ENCODE data around the gene TMIGD1. TPM values are rescaled to one million over a fixed set of nuclear protein-coding genes. Genes with fewer than 3 reads are reported as not detected.

TMIGD1 gene
- total and polyA plus RNA-seq, 2 donors (not counting 1 experiment from before 2014, with no cell fraction given) = not detected

GRCh38 chr17:30360086-30360808, 26.4 kb upstream of the TMIGD1 start:
- Histone ChIP-seq H3K27ac (ENCODE audit: low read length in 2 of 2) (no peak overlapping the region), H3K79me2 (ENCODE audit: control insufficient read depth, insufficient read depth, low read length) (no peaks in the 10 kb centered on the region), H3K9ac (ENCODE audit: low read length) (no peak overlapping the region), H3K36me3 (replicated peaks in 1 of 2; ENCODE audit: control extremely low read depth in 1 of 2, control insufficient read depth in 1 of 2, extremely low read depth in 1 of 2, insufficient read depth in 2 of 2, low read length in 1 of 2) (no peaks in the 10 kb centered on the region), H3K4me3 (ENCODE audit: control extremely low read depth in 1 of 5, extremely low read depth in 1 of 5, insufficient read depth in 1 of 5, low read depth in 2 of 5, low read length in 4 of 5) (no peak overlapping the region), H3K4me1 (ENCODE audit: control insufficient read depth in 2 of 2, insufficient read depth in 2 of 2, low read length in 2 of 2) (peaks cover 13 to 17% of the 10 kb centered on the region in 2 donors), H3K4me2 (replicated peaks; ENCODE audit: low read depth, low read length, poor library complexity, severe bottlenecking) (no peak overlapping the region), H2AFZ (ENCODE audit: insufficient read depth, low read depth, low read length, poor library complexity, severe bottlenecking) (no peak overlapping the region), H3K27me3 (replicated peaks in 1 of 4; ENCODE audit: control extremely low read depth in 1 of 4, control insufficient read depth in 3 of 4, insufficient read depth in 4 of 4, low read length in 3 of 4) (no peaks in the 10 kb centered on the region), H3K9me3 (ENCODE audit: control extremely low read depth in 1 of 3, control insufficient read depth in 2 of 3, insufficient read depth in 1 of 3, low read length in 2 of 3) (peaks cover 6 to 16% (median 9%) of the 10 kb centered on the region in 3 donors), H4K20me1 (ENCODE audit: control insufficient read depth, insufficient read depth, low read length, poor library complexity, severe bottlenecking) (no peaks in the 10 kb centered on the region)
- Mint-ChIP-seq H3K4me3 (no peak overlapping the region), H3K27me3 (peaks cover 7% of the 10 kb centered on the region), H3K4me1 (peaks cover 17% of the 10 kb centered on the region), H3K27ac (no peak overlapping the region), H3K9me3 (ENCODE audit: insufficient read depth) (peaks cover 8% of the 10 kb centered on the region)
- no peak for DNase-seq
- intact Hi-C loops (cut with micrococcal nuclease) = no loop called here
- ChIA-PET CTCF (no interaction called here), POLR2A (no interaction called here)
- no peak for TF ChIP-seq CTCF (IDR thresholded peaks at IDR 0.05)
- ATAC-seq (ENCODE audit: low read depth) = no peak
- 93% methylated on average over 6 of the region's 8 CpGs for WGBS (ENCODE audit: insufficient coverage)

- no peak overlapping the region for H2AFZ ChIP-seq (ENCODE audit: insufficient read depth, low read depth, low read length, poor library complexity, severe bottlenecking)
- Mint-ChIP-seq H3K4me1 (peaks cover 6% of the 10 kb centered on the region), H3K4me3 (no peak overlapping the region), H3K27me3 (peaks cover 10% of the 10 kb centered on the region), H3K9me3 (ENCODE audit: insufficient read depth) (peaks cover 8% of the 10 kb centered on the region), H3K27ac (no peak overlapping the region)
- no peaks in the 10 kb centered on the region for H3K36me3 ChIP-seq (replicated peaks in 1 of 2; ENCODE audit: control extremely low read depth in 1 of 2, control insufficient read depth in 1 of 2, extremely low read depth in 1 of 2, insufficient read depth in 2 of 2, low read length in 1 of 2)
- no peak for TF ChIP-seq EZH2 (IDR thresholded peaks at IDR 0.05; ENCODE audit: borderline replicate concordance, insufficient read depth, low read depth, low read length, poor library complexity, severe bottlenecking)
- TF ChIP-seq CTCF (IDR thresholded peaks at IDR 0.05) = no peak
- no peak overlapping the region for H3K4me3 ChIP-seq (ENCODE audit: control extremely low read depth in 1 of 5, extremely low read depth in 1 of 5, insufficient read depth in 1 of 5, low read depth in 2 of 5, low read length in 4 of 5)
- 88% methylated on average over 1 of the region's 5 CpGs for WGBS (ENCODE audit: insufficient coverage)
- no peaks in the 10 kb centered on the region for H4K20me1 ChIP-seq (ENCODE audit: control insufficient read depth, insufficient read depth, low read length, poor library complexity, severe bottlenecking)
- no peak overlapping the region for H3K4me2 ChIP-seq (replicated peaks; ENCODE audit: low read depth, low read length, poor library complexity, severe bottlenecking)
- H3K9ac ChIP-seq (ENCODE audit: low read length) = no peak overlapping the region
- ChIA-PET CTCF (interaction anchor here (0.6 to 1.1 kb wide), 2 partner anchors 17 to 21 kb away, joined by 3 read pairs; no protein-coding TSS in a partner anchor), POLR2A (no interaction called here)
- no peaks in the 10 kb centered on the region for H3K27me3 ChIP-seq (replicated peaks in 1 of 4; ENCODE audit: control extremely low read depth in 1 of 4, control insufficient read depth in 3 of 4, insufficient read depth in 4 of 4, low read length in 3 of 4)
- DNase-seq (no peak), ATAC-seq (ENCODE audit: low read depth) (no peak)
- peaks cover 2 to 3% of the 10 kb centered on the region in 2 donors for H3K4me1 ChIP-seq (ENCODE audit: control insufficient read depth in 2 of 2, insufficient read depth in 2 of 2, low read length in 2 of 2)
- H3K27ac ChIP-seq (ENCODE audit: low read length in 2 of 2) = no peak overlapping the region
- intact Hi-C loops (cut with micrococcal nuclease) = loop anchor here (10.0 kb wide), 1 partner anchor 47 kb away; no protein-coding TSS in a partner anchor
- H3K9me3 ChIP-seq (ENCODE audit: control extremely low read depth in 1 of 3, control insufficient read depth in 2 of 3, insufficient read depth in 1 of 3, low read length in 2 of 3) = peaks cover 6 to 16% (median 9%) of the 10 kb centered on the region in 3 donors
- no peaks in the 10 kb centered on the region for H3K79me2 ChIP-seq (ENCODE audit: control insufficient read depth, insufficient read depth, low read length)
Measured at GRCh38 chr17:30358055-30358760, 24.4 kb upstream of the TMIGD1 start.
